ENCODE data around the gene CDH12.
"Not testable (repeated sequence)": the region's sequence is repeated elsewhere in the genome, so short reads cannot be mapped to it uniquely, and the experiment has no call there.

The CDH12 gene

GRCh38 chr5:22329683-22330082, 523.5 kb downstream of the CDH12 start:
- intact Hi-C loops (cut with DNase I) = no loop called here
- DNase-seq = no peak

- no peak for DNase-seq
- intact Hi-C loops (cut with DNase I) = no loop called here
These were observed 533.3 kb downstream of the CDH12 start for GRCh38 chr5:22319798-22320197.

DNA sequence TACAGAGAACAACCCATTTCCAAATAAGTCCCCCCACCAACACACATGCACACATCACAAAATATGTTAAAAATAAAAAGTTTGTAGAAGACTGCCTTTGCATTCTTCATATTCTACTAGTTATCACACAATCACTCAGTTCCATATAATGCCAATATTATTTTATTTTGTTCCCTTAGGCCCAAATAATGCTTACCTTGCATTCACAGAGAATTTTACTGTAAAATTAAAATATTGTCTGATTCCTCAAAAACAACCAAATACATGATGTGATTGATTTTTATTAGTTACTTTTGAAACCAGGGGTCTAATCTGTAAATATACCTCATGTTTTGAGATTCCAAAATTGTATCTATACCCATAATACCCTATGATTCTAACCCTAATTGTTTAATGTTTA, 536.9 kb downstream of the CDH12 start:
- DNase-seq = no peak
- intact Hi-C loops (cut with DNase I) = no loop called here

DNA sequence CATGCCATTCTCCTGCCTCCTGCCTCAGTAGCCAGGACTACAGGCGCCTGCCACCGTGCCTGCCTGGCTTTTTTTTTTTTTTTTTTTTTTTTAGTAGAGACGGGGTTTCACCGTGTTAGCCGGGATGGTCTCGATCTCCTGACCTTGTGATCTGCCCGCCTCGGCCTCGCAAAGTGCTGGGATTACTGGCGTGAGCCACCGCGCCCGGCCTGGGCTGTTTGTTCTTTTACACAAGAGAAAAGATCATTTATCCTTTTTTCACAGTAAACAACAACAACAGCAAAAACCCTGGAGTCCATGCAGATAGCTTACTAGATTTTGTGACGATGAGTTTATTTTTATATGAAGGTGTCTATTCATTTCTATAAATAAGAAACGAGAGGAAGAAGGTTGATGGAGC, 538.1 kb downstream of the CDH12 start:
- intact Hi-C loops (cut with DNase I) = not testable (repeated sequence)
- DNase-seq = peak in 1 of 10 donors; percentile 4

- intact Hi-C loops (cut with DNase I) = no loop called here
- DNase-seq = no peak
These were observed 538.6 kb downstream of the CDH12 start for GRCh38 chr5:22314548-22314947.

DNA sequence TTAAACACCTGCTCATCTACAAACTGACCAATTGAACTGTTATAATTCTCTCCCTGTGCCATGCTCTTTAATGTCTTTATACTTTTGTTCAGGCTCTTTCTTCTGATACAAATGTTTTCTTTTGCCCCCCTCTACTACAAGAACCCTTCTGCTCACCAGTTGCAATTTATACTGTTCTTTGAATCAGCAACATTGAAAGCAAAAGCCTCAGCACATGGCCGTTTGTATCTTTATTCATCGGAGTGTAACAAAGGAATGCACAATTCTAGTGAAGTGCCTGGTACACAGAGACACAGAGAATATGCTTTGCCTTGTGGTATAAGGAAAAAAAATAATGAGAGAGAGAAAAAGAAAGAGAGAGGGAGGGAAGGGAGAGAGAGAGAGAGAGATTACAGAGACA, 547.1 kb downstream of the CDH12 start:
- intact Hi-C loops (cut with DNase I) = no loop called here
- no peak for DNase-seq

DNA sequence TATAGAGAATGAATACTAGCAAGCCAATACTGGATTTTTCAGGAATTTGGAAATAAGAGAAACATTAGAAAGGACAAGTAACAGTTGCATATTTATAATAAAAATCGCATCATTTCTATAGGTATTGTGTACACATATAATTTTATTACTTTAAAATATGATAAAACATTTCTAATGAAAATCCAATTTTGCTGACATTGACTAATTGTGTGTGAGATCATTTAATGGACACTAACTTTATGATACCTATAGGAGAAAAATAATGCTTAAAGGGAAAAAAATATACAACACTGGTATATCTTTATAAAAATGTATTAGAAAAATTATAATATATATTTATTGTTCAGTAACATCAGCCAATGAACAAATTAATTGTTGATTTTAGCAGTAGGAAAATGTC, 557.3 kb downstream of the CDH12 start:
- DNase-seq = no peak
- intact Hi-C loops (cut with DNase I) = no loop called here

- DNase-seq = no peak
- intact Hi-C loops (cut with DNase I) = no loop called here
These were observed 560.0 kb downstream of the CDH12 start for GRCh38 chr5:22293147-22293546.

- intact Hi-C loops (cut with DNase I) = no loop called here
- DNase-seq = no peak
These were observed 575.0 kb downstream of the CDH12 start for GRCh38 chr5:22278164-22278563.

DNA sequence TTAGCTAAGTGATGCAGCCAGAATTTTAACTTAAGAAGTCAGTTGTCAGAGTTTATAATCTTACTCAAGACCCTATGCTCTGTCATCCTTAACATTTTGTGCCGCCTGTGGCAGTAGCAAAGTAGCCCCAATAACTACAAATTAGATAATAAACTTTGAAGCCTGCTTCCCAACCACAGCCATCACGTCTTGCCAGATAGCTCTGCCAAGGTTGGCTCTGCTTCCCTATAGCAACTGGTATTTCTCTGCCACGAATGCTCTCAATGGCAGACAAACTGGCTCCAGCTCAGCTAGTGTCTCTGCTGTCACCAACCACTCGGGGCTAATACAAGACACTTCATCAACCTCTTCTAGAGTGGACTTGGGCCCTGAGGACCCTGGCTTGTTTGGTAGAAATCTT, 576.1 kb downstream of the CDH12 start:
- no peak for DNase-seq
- intact Hi-C loops (cut with DNase I) = no loop called here

DNA sequence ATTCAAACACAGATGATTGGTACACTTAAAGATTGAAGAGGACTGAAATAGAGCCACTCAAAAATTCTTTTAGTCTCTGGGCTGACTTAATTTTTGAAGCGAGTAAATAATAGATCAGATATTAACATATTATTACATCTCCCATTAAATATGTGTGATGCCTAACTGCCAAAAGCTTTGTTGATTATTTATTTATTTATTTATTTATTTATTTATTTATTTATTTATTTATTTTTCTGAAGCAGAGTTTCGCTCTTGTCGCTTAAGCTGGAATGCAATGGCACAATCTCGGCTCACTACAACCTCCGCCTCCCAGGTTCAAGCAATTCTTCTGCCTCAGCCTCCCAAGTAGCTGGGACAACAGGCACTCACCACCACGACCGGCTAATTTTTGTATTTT, 587.3 kb downstream of the CDH12 start:
- intact Hi-C loops (cut with DNase I); DNase-seq: not testable (repeated sequence)

DNA sequence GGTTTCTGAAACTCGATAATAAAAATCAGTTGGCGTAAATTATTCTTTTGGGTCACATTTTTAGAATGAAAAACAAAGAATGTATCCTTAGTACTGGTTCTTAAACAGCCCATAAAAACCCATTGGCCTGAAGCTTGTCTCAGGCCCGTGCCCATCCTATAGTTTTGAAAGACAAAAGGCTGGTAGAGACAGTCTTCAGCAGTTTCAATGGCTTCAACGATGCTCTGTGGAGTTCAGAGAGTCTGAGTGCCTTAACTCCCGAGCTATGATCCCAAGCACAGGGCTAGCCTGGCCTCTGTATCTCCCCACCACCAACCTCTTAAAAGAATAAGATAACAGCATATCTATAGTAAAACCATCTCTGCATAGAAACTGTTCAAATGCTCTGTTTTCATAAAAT, 595.0 kb downstream of the CDH12 start:
- no peak for DNase-seq
- intact Hi-C loops (cut with DNase I) = no loop called here

DNA sequence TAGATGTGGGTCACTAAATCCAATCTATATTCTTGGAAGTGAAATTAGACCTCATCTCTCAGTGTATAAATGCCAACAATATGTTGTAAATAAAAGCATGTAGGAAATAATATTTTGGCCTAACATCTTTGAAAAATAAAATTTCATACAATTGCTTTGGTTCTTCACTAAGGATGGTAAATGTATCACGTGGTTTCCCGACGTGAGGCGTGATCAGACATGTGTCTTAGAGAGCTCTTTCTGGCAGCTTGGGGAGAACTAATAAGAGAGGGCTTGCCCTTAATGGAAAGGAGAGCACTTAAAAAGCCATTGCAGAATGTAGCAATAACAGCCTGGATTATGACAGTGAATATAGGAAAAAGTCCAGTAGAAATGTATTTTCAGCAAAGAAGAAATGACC, 602.6 kb downstream of the CDH12 start:
- DNase-seq = no peak
- intact Hi-C loops (cut with DNase I) = no loop called here

GRCh38 chr5:22249209-22249729, 603.9 kb downstream of the CDH12 start:
- intact Hi-C loops (cut with DNase I) = no loop called here
- no peak for DNase-seq

DNA sequence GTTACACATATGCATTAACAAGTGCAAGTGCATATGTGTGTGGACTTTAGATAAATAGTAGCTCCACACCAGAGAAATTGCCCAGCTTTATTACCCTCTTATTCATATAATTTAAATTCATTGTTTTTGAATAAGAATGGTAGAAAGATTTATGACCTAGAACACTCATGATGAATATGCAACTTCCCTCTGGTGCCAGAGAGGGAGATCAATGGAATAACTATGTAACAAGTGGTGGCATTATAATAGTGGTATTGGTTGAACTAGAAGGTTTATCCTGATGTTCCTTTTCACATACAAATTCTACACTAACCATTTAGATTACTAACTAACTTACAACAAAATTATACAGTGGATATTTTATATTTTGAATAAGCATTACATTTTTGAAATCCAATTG, 607.4 kb downstream of the CDH12 start:
- DNase-seq = no peak
- intact Hi-C loops (cut with DNase I) = no loop called here

GRCh38 chr5:22242532-22242931, 610.6 kb downstream of the CDH12 start:
- DNase-seq = no peak
- intact Hi-C loops (cut with DNase I) = no loop called here

DNA sequence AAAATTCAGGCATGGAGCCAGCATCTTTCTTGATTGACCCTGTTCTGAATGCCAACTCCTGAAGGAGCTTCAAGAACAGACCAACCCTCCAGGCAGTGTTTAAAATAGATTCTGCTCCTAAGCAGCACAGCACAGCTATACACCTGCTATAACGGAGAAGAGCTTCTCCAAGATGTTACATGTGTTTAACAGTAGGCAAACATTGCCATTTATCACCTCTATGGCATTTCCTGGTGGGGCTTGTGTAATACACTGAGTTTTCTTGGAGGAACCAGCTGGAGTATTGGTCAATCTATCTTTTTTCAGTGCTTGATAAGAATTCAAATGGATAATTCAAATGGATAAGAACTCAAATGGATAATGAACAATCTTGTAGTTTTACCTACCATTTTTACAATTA, 615.1 kb downstream of the CDH12 start:
- no peak for DNase-seq
- intact Hi-C loops (cut with DNase I) = no loop called here

DNA sequence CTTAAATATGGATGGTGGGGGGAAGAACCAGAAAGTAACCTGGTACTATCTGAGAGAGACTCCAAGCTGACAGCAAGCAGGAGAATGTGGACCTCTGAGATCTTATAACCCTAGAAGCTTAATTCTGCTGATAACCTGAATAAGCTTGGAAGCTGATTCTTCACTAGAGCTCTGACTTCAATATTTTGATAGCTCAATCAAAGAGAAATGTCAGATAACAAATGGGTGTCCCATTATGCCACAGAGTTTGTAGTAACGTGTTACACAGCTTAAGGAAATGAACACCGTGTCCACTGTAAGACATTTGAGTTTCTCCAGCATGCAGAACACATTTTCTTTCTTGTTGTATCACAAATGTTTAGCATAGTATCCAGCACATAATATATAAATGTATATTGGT, 626.7 kb downstream of the CDH12 start:
- no peak for DNase-seq
- intact Hi-C loops (cut with DNase I) = loop anchor here (10.0 kb wide), 2 partner anchors 302 to 412 kb away; no protein-coding TSS in a partner anchor

GRCh38 chr5:22223079-22223478, 630.1 kb downstream of the CDH12 start:
- intact Hi-C loops (cut with DNase I) = loop anchor here (10.0 kb wide), 2 partner anchors 298 to 408 kb away; no protein-coding TSS in a partner anchor
- DNase-seq = no peak

DNA sequence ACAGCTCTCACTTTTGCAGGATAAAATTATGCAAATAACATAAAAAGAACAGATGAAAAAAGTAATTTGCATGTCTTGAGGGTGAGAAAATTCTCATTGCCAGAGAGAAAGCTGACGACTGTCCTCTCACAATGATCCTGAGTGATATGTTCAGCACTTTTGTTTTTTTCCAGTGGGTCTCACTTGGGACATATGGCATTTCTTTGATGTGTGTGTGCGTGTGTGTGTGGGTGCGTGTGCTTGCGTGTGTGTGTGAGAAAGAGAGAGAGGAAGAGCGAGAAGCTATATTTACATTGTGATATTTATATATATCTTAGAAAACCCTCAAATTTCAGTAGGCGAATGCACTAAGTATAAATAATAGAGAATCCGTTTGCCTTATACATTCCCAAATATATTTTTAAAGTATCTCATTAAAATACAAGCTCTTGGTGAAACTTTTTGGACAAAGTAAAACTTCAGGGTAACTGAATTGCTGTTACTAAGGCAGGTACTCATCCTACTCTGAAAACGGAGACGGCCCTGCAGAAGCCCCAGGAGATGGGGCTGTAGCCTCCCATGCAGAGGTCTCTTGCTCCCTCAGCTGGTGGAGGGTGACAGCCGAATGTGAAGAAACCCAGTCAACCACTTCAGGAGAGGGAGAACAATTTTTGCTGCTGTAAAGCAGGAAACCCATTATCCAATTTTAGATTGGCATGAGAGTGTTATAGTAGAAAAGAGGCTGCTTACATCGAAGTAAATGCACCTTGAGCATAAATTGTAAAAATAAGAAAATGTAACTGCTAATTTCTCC, 639.2 kb downstream of the CDH12 start:
- peak in 6 of 10 donors; percentile 14 to 90 (median 24) for DNase-seq

GRCh38 chr5:22212254-22212991, 640.7 kb downstream of the CDH12 start:
- DNase-seq = peak in 1 of 10 donors; percentile 27
- intact Hi-C loops (cut with DNase I) = not testable (repeated sequence)

More for the DNA sequence above, 639.2 kb downstream of the CDH12 start:
- intact Hi-C loops (cut with DNase I) = not testable (repeated sequence)

GRCh38 chr5:22208463-22208862, 644.7 kb downstream of the CDH12 start:
- intact Hi-C loops (cut with DNase I); DNase-seq: not testable (repeated sequence)
